HepG2 (cell line): ENCODE measurements around the gene LIMD2. TPM values are rescaled to one million over a fixed set of nuclear protein-coding genes. Genes with fewer than 3 reads are reported as not detected.
A peak's percentile ranks its signal among the peaks of the same experiment; 100 is the strongest.

Experiments
- AHDC1 ChIP-seq: sonication (generic); formaldehyde crosslinking; IDR thresholded peaks from 2 replicates; pipeline ENCODE4 v1.5.1; 2020; ENCODE audit warnings: mild to moderate bottlenecking, missing genetic modification reagents, borderline replicate concordance
- CEBPB ChIP-seq: IDR thresholded peaks from 2 replicates; pipeline ENCODE4 v1.6.1; 2011; ENCODE audit warnings: low read depth, low read length, improper control_type of control experiment, borderline replicate concordance
- E2F2 ChIP-seq: sonication (generic); formaldehyde crosslinking; IDR thresholded peaks from 2 replicates; pipeline ENCODE4 v1.4.0; 2020; ENCODE audit warnings: missing genetic modification reagents, borderline replicate concordance
- EHMT2 ChIP-seq: fragments of 200-600 bp; sonication (generic); IDR thresholded peaks from 2 replicates; pipeline ENCODE4 v1.7.0; 2017; ENCODE audit warnings: antibody characterized with exemption, low read depth, low read length, borderline replicate concordance
- FOXP1 ChIP-seq, 2 experiments: fragments of 450-650 bp in 1 of 2; IDR thresholded peaks; 2 replicates each; pipeline ENCODE4 v1.6.1; 2017 to 2018; ENCODE audit warnings: antibody characterized with exemption in 1 of 2
- MATR3 ChIP-seq: sonication (generic); formaldehyde crosslinking; IDR thresholded peaks from 2 replicates; pipeline ENCODE4 v1.4.0; 2020; ENCODE audit warnings: missing genetic modification reagents
- MED13 ChIP-seq: sonication (generic); formaldehyde crosslinking; IDR thresholded peaks from 2 replicates; pipeline ENCODE4 v1.5.0; 2020; ENCODE audit warnings: missing genetic modification reagents
- NFE2 ChIP-seq: sonication (generic); formaldehyde crosslinking; IDR thresholded peaks from 2 replicates; pipeline ENCODE4 v1.4.0; 2020; ENCODE audit warnings: missing genetic modification reagents
- SKIL ChIP-seq: sonication (generic); formaldehyde crosslinking; IDR thresholded peaks from 2 replicates; pipeline ENCODE4 v1.8.0; 2022; ENCODE audit warnings: missing genetic modification reagents, mild to moderate bottlenecking, moderate library complexity, borderline replicate concordance
- SSRP1 ChIP-seq: IDR thresholded peaks from 2 replicates; pipeline ENCODE4 v1.6.1; 2016; ENCODE audit warnings: control low read depth
- ZBTB3 ChIP-seq: sonication (generic); formaldehyde crosslinking; IDR thresholded peaks from 2 replicates; pipeline ENCODE4 v1.4.0; 2020; ENCODE audit warnings: low read depth, mild to moderate bottlenecking, moderate library complexity, missing genetic modification reagents, borderline replicate concordance
- ZFP37 ChIP-seq: sonication (generic); formaldehyde crosslinking; IDR thresholded peaks from 2 replicates; pipeline ENCODE4 v1.4.0; 2020; ENCODE audit warnings: missing genetic modification reagents, borderline replicate concordance
- ZFP62 ChIP-seq: sonication (generic); formaldehyde crosslinking; IDR thresholded peaks from 2 replicates; pipeline ENCODE4 v1.4.0; 2020; ENCODE audit warnings: missing genetic modification reagents
- ZFP90 ChIP-seq: sonication (generic); formaldehyde crosslinking; IDR thresholded peaks from 2 replicates; pipeline ENCODE4 v1.8.0; 2022; ENCODE audit warnings: missing genetic modification reagents, mild to moderate bottlenecking, inconsistent platforms, borderline replicate concordance
- ZNF557 ChIP-seq: sonication (generic); formaldehyde crosslinking; IDR thresholded peaks from 2 replicates; pipeline ENCODE4 v1.4.0; 2020; ENCODE audit warnings: missing genetic modification reagents
- ZNF780A ChIP-seq: sonication (generic); formaldehyde crosslinking; IDR thresholded peaks from 2 replicates; pipeline ENCODE4 v1.8.0; 2022; ENCODE audit warnings: mild to moderate bottlenecking, missing genetic modification reagents, moderate library complexity
- ZNF784 ChIP-seq: sonication (generic); formaldehyde crosslinking; IDR thresholded peaks from 2 replicates; pipeline ENCODE4 v1.5.1; 2020; ENCODE audit warnings: missing genetic modification reagents, mild to moderate bottlenecking, borderline replicate concordance
- ZNF790 ChIP-seq: sonication (generic); formaldehyde crosslinking; IDR thresholded peaks from 2 replicates; pipeline ENCODE4 v1.8.0; 2022; ENCODE audit warnings: missing genetic modification reagents, mild to moderate bottlenecking, borderline replicate concordance
- ZSCAN22 ChIP-seq: sonication (generic); formaldehyde crosslinking; IDR thresholded peaks from 2 replicates; pipeline ENCODE4 v1.4.0; 2020; ENCODE audit warnings: mild to moderate bottlenecking, missing genetic modification reagents
- polyA plus RNA-seq, 8 experiments: library from polyadenylated mRNA; depleted of rRNA in 3 of 8; stranded (reverse) in 7 of 8; unstranded in 1 of 8; fragments of >200 nt; fragmentation: Illumina TruSeq in 4 of 8; extraction: Trizol in 4 of 8; gene quantifications; 2 replicates each; pipeline versions ENCODE4 v1.2.1 to v1.2.3, GENCODE V29; 2011 to 2016; ENCODE audit warnings: low read depth in 4 of 8, missing spikeins in 1 of 8, mixed read lengths in 1 of 8; ENCODE audit not compliant: insufficient read depth in 1 of 8
- total RNA-seq, 5 experiments: library from RNA; depleted of rRNA; stranded (reverse); fragments of >200 nt; fragmentation: Illumina TruSeq; extraction: Trizol; gene quantifications; 2 replicates each; pipeline ENCODE4 v1.2.3, GENCODE V29; 2016; ENCODE audit warnings: low read depth in 1 of 5

The LIMD2 gene
- total and polyA plus RNA-seq, 2 of the 13 experiments (the other 11 are each of a cell fraction or from before 2014, with no cell fraction given): 9.0 to 20.8 TPM

- no peak for TF ChIP-seq ZNF557 (CRISPR knock-in tag)
- TF ChIP-seq CEBPB: 0 out of 2 replicates have a peak, but pooled peaks have one; percentile 48
- 0 out of 2 replicates have a peak, but pooled peaks have one; percentile 47 for TF ChIP-seq ZBTB3 (CRISPR knock-in tag)
- peak; percentile 81; the same call in 1 of the 2 replicates for TF ChIP-seq ZFP90 (CRISPR knock-in tag)
- TF ChIP-seq FOXP1 (IDR thresholded peaks at IDR 0.05): no peak
- TF ChIP-seq FOXP1 (CRISPR knock-in tag; IDR thresholded peaks at IDR 0.05): no peak
- TF ChIP-seq SSRP1 (CRISPR knock-in tag): no peak
- TF ChIP-seq E2F2: no peak
- TF ChIP-seq ZNF784: peak; percentile 94
- no peak for TF ChIP-seq NFE2 (CRISPR knock-in tag)
- TF ChIP-seq SKIL (CRISPR knock-in tag): no peak; the same call in 1 of the 2 replicates
- peak; percentile 73 for TF ChIP-seq MED13
- TF ChIP-seq ZNF780A (CRISPR knock-in tag): no peak
- TF ChIP-seq ZFP62 (CRISPR knock-in tag): no peak
- TF ChIP-seq EHMT2: no peak
- peak; percentile 90; the same call in 1 of the 2 replicates for TF ChIP-seq ZNF790 (CRISPR knock-in tag)
- TF ChIP-seq AHDC1: no peak; the same call in 1 of the 2 replicates
- 0 out of 2 replicates have a peak, but pooled peaks have one; percentile 16 for TF ChIP-seq ZSCAN22 (CRISPR knock-in tag)
- no peak for TF ChIP-seq ZFP37 (CRISPR knock-in tag)
- TF ChIP-seq MATR3: no peak
Observed at GRCh38 chr17:63741408-63742173, 41.7 kb upstream of the LIMD2 start, which contains the start of gene STRADA (continued).
